A549 (cell line): ENCODE results near the gene SLC35D3.

Experiments used
- CBX8 ChIP-seq: fragments of 200-600 bp; sonication (generic); IDR thresholded peaks from 2 replicates; pipeline ENCODE4 v1.6.1; 2016
- EP300 ChIP-seq, 2 experiments: fragments of >200 bp; sonication (Bioruptor Twin); formaldehyde crosslinking; IDR thresholded peaks; 2 replicates in 1 of 2; 3 replicates in 1 of 2; pipeline ENCODE4 v1.6.1; 2016 to 2017
- JUNB ChIP-seq: fragments of >200 bp; sonication (Bioruptor Twin); formaldehyde crosslinking; IDR thresholded peaks from 2 replicates; pipeline ENCODE4 v1.6.1; 2016
- NR3C1 ChIP-seq: fragments of >200 bp; sonication (Bioruptor Twin); formaldehyde crosslinking; IDR thresholded peaks from 3 replicates; pipeline ENCODE4 v1.6.1; 2017
- POLR2A ChIP-seq: IDR thresholded peaks from 2 replicates; pipeline ENCODE4 v1.6.1; 2012; ENCODE audit warnings: mild to moderate bottlenecking, low read length
- RCOR1 ChIP-seq: fragments of 150-350 bp; IDR thresholded peaks from 2 replicates; pipeline ENCODE4 v1.6.1; 2014; ENCODE audit warnings: antibody characterized with exemption, low read length, low read depth
- TF ChIP-seq, protein P1 (sequence below): fragments of >200 bp; sonication (Bioruptor Twin); formaldehyde crosslinking; IDR thresholded peaks from 3 replicates; pipeline ENCODE4 v1.5.1; 2016
- TF ChIP-seq, protein P2 (sequence below): fragments of 450-650 bp; IDR thresholded peaks from 2 replicates; pipeline ENCODE4 v1.6.1; 2014; ENCODE audit warnings: antibody characterized with exemption
- TF ChIP-seq, protein P3 (sequence below): IDR thresholded peaks from 2 replicates; pipeline ENCODE4 v1.6.1; 2012

DNA sequence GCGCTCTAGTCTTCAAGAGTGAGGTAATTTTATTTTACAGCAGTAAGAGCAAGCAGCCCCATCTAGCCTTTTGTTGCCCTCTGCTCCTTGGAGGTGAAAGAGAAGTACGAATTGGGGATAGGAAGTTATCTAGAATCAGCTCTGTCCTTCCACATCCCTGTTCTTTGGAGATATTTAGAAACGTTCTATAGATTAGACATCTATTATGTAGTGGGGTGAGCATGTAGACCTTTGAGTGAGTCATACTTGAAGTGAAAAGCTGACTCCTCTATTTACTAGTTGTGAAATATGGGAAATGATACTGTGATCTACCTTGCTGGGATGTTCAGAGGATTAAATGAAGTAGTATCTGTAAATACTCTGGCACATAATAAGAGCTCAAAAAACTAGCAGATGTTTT, 36.0 kb upstream of the SLC35D3 start:
- TF ChIP-seq JUNB, result no peak
- no peak for TF ChIP-seq NR3C1
- TF ChIP-seq, protein P1, sequence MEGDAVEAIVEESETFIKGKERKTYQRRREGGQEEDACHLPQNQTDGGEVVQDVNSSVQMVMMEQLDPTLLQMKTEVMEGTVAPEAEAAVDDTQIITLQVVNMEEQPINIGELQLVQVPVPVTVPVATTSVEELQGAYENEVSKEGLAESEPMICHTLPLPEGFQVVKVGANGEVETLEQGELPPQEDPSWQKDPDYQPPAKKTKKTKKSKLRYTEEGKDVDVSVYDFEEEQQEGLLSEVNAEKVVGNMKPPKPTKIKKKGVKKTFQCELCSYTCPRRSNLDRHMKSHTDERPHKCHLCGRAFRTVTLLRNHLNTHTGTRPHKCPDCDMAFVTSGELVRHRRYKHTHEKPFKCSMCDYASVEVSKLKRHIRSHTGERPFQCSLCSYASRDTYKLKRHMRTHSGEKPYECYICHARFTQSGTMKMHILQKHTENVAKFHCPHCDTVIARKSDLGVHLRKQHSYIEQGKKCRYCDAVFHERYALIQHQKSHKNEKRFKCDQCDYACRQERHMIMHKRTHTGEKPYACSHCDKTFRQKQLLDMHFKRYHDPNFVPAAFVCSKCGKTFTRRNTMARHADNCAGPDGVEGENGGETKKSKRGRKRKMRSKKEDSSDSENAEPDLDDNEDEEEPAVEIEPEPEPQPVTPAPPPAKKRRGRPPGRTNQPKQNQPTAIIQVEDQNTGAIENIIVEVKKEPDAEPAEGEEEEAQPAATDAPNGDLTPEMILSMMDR, result no peak
- TF ChIP-seq, protein P2, sequence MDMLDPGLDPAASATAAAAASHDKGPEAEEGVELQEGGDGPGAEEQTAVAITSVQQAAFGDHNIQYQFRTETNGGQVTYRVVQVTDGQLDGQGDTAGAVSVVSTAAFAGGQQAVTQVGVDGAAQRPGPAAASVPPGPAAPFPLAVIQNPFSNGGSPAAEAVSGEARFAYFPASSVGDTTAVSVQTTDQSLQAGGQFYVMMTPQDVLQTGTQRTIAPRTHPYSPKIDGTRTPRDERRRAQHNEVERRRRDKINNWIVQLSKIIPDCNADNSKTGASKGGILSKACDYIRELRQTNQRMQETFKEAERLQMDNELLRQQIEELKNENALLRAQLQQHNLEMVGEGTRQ, result no peak
- TF ChIP-seq EP300 (IDR thresholded peaks at IDR 0.05), result no peak
- no peak for TF ChIP-seq POLR2A
- TF ChIP-seq, protein P3, sequence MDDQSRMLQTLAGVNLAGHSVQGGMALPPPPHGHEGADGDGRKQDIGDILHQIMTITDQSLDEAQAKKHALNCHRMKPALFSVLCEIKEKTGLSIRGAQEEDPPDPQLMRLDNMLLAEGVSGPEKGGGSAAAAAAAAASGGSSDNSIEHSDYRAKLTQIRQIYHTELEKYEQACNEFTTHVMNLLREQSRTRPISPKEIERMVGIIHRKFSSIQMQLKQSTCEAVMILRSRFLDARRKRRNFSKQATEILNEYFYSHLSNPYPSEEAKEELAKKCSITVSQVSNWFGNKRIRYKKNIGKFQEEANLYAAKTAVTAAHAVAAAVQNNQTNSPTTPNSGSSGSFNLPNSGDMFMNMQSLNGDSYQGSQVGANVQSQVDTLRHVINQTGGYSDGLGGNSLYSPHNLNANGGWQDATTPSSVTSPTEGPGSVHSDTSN, result no peak
- no peak for TF ChIP-seq CBX8
- TF ChIP-seq RCOR1, result no peak
